Chondrocyte (in vitro differentiated cells): ENCODE data around the gene ERCC6. TPM values are rescaled to one million over a fixed set of nuclear protein-coding genes. Genes with fewer than 3 reads are reported as not detected.

ENCODE experiments used
- DNase-seq: peaks from one replicate; pipeline ENCODE4 v3.0.0; 2021; ENCODE audit warnings: mixed read lengths, low spot score
- H3K27ac Mint-ChIP-seq: one replicate; pipeline ENCODE4 v1.8.0; 2021; ENCODE audit warnings: mild to moderate bottlenecking, moderate library complexity, mixed read lengths; ENCODE audit not compliant: unreplicated experiment
- H3K27me3 Mint-ChIP-seq: 2 replicates; pipeline ENCODE4 v1.8.0; 2021; ENCODE audit warnings: low read depth, mixed read lengths
- H3K36me3 Mint-ChIP-seq: 2 replicates; pipeline ENCODE4 v1.8.0; 2021; ENCODE audit warnings: low read depth, mixed read lengths
- H3K4me1 Mint-ChIP-seq: 2 replicates; pipeline ENCODE4 v1.8.0; 2021; ENCODE audit warnings: low read depth, mild to moderate bottlenecking, mixed read lengths
- H3K4me3 Mint-ChIP-seq: one replicate; pipeline ENCODE4 v1.8.0; 2021; ENCODE audit warnings: mild to moderate bottlenecking, moderate library complexity, mixed read lengths; ENCODE audit not compliant: unreplicated experiment
- H3K9me3 Mint-ChIP-seq: 2 replicates; pipeline ENCODE4 v1.8.0; 2021; ENCODE audit warnings: low read depth, mixed read lengths
- total RNA-seq: library from RNA; stranded (reverse); gene quantifications from 3 replicates; pipeline ENCODE4 v1.2.1, GENCODE V29; 2021
- TF ChIP-seq, protein P1 (sequence below): fragments of 200-600 bp; sonication (generic); IDR thresholded peaks from 2 replicates; pipeline ENCODE4 v1.5.0; 2021; ENCODE audit warnings: antibody characterized with exemption, mild to moderate bottlenecking, moderate library complexity

Gene ERCC6
- total RNA-seq, 1 donor from 2014 or later = 41.5 TPM

GRCh38 chr10:49499305-49499851 is 39.5 kb downstream of the ERCC6 start:
- Mint-ChIP-seq H3K9me3 (no peaks in the 10 kb centered on the region), H3K4me1 (peaks cover 8% of the 10 kb centered on the region), H3K27me3 (no peaks in the 10 kb centered on the region), H3K27ac (no peak overlapping the region), H3K36me3 (peaks cover 9% of the 10 kb centered on the region), H3K4me3 (no peak overlapping the region)
- no peak for DNase-seq
- TF ChIP-seq, protein P1, sequence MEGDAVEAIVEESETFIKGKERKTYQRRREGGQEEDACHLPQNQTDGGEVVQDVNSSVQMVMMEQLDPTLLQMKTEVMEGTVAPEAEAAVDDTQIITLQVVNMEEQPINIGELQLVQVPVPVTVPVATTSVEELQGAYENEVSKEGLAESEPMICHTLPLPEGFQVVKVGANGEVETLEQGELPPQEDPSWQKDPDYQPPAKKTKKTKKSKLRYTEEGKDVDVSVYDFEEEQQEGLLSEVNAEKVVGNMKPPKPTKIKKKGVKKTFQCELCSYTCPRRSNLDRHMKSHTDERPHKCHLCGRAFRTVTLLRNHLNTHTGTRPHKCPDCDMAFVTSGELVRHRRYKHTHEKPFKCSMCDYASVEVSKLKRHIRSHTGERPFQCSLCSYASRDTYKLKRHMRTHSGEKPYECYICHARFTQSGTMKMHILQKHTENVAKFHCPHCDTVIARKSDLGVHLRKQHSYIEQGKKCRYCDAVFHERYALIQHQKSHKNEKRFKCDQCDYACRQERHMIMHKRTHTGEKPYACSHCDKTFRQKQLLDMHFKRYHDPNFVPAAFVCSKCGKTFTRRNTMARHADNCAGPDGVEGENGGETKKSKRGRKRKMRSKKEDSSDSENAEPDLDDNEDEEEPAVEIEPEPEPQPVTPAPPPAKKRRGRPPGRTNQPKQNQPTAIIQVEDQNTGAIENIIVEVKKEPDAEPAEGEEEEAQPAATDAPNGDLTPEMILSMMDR = no peak

- Mint-ChIP-seq H3K27ac (no peak overlapping the region), H3K36me3 (peaks cover 9% of the 10 kb centered on the region), H3K4me3 (no peak overlapping the region), H3K9me3 (no peaks in the 10 kb centered on the region), H3K4me1 (peaks cover 8% of the 10 kb centered on the region), H3K27me3 (no peaks in the 10 kb centered on the region)
- TF ChIP-seq, protein P1 = no peak
- DNase-seq = no peak
Observed at GRCh38 chr10:49498425-49498824, 40.5 kb downstream of the ERCC6 start.

DNA sequence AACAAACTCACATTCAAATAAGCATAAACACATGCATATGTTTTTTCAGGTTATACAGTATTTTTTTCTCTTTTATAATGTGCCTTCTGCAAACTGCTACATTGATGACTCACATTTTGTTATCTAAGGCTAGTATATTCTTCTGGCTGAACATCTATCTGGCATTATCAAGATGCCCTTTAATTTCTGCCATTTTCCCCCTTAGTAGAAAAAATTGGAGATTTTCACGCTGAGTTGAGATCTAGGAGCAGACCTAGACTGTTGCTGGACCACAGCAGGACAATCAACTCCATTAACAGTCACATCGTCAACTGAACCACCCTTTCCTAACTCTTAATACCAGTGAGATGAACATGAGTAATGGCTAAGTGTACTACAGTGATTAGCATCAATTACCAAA is 41.6 kb downstream of the ERCC6 start:
- TF ChIP-seq, protein P1 = no peak
- Mint-ChIP-seq H3K27me3 (no peaks in the 10 kb centered on the region), H3K4me3 (no peak overlapping the region), H3K27ac (no peak overlapping the region), H3K4me1 (peaks cover 8% of the 10 kb centered on the region), H3K9me3 (no peaks in the 10 kb centered on the region), H3K36me3 (peaks cover 9% of the 10 kb centered on the region)
- no peak for DNase-seq

DNA sequence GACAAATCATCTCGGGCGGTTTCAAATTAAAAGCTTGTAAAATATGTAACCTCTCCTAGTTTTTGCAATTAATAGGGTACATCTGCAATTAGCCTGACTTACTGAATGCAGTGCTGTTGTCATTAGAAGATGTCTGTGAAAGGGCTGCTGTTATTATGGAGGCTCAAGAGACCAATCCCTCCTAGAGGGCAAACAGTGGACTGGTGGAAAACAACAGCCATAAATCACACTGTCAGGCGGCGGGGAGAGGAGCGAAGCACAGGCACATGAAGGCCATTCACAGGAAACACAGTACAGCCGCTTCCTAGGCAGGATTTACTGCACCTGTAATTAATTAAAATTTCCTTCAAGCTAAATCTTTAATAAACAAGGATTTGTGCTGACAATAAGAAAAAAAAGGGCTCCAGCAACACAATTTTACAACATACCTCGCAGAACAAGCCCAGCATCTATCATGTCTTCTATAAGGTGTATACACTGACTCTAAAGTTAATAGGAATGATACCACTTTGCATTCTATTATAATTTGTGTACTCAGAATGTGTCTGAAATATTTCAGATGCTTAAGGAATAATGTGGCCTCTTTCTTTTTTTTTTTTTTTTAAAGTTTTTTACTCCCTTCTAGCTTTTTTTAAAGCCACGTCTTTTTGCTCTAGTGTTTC is 50.7 kb downstream of the ERCC6 start:
- TF ChIP-seq, protein P1 = no peak
- no peak for DNase-seq
- no peaks in the 10 kb centered on the region for H3K27me3 Mint-ChIP-seq
- peaks cover 60% of the 10 kb centered on the region for H3K4me1 Mint-ChIP-seq
- H3K36me3 Mint-ChIP-seq = peaks cover 7% of the 10 kb centered on the region
- H3K27ac Mint-ChIP-seq = no peak overlapping the region
- H3K9me3 Mint-ChIP-seq = no peaks in the 10 kb centered on the region
- H3K4me3 Mint-ChIP-seq = no peak overlapping the region

DNA sequence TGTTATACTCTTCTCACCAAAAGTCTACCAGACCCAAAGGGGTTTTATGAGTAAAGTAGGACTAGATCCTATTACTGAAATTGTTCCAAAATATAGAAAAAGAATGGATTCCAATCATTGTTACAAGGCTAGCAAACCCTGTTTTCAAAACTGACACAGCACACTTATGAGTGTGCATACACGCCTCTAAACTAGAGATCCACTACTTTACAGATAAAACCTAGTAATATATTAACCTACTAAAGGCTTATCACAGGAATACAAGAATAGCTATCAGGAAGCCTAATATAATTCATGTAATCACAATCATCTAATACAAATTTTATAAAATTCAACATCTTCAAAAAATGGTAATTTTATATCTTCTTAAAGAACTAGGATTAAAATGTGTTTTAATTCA is 52.2 kb downstream of the ERCC6 start:
- peaks cover 51% of the 10 kb centered on the region for H3K4me1 Mint-ChIP-seq
- TF ChIP-seq, protein P1 = no peak
- no peak overlapping the region for H3K4me3 Mint-ChIP-seq
- no peaks in the 10 kb centered on the region for H3K27me3 Mint-ChIP-seq
- H3K27ac Mint-ChIP-seq = no peak overlapping the region
- no peaks in the 10 kb centered on the region for H3K9me3 Mint-ChIP-seq
- peaks cover 16% of the 10 kb centered on the region for H3K36me3 Mint-ChIP-seq
- no peak for DNase-seq
